Activated naive CD4-positive, alpha-beta T cell treated with anti-CD3 and anti-CD28 coated beads, Interleukin-2, amount 50 U/mL, for 16 hours (primary cell): ENCODE data around the gene SLC25A42.
"Not testable (repeated sequence)": the region's sequence is repeated elsewhere in the genome, so short reads cannot be mapped to it uniquely, and the experiment has no call there.

Experiments
- DNase-seq: peaks from one replicate; pipeline ENCODE4 v3.0.0-alpha.2; 2020

SLC25A42 gene

DNA sequence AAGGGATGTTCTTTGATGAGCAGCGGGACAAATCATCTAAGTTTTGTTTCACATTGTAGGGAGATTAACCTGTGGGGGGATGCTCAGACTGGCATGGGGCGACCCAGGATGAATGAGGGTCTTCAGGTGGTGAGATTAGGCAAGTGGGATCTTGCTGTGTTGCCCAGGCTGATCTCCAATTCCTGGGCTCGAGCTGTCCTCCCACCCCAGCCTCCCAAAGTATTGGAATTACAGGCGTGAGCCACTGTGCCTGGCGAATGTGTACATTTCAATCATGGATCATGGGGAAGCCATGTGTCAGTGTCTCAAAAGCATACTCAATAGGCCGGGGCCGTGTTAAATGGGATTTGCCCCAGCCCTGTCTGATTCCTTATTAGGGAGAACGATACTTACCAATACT is 8.1 kb downstream of the SLC25A42 start:
- DNase-seq = no peak

DNA sequence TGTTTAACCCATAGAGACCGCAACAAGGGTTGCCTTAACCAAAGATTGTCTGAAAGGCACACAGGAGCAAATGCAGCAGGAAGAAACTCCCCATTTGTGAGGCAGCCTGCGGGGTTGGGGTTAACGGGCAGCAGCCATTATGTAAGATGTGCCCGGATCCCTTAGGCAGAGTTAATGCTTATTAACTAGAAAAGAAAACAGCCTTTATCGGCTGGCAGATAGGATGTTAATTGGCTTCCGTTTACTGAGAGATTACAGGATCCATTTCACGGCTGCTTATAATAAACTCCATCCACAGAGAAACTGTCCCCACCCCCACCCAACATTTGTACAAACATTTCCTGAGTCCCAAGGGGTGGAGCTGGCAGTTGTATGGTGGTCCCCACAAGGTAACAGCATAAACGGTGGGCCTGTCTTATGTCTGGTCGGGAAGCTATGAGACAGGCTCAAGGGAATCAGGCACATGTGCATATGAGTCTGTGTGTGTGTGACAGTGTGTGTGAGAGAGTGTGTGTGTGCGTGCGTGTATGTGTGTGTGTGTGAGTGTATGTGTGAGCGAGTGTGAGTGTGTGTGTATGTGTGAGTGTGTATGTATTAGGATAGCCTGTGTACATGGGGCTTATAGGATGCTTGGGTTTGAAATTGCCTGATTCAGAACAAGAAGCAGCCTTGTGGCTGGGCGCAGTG is 10.5 kb downstream of the SLC25A42 start:
- no peak for DNase-seq

DNA sequence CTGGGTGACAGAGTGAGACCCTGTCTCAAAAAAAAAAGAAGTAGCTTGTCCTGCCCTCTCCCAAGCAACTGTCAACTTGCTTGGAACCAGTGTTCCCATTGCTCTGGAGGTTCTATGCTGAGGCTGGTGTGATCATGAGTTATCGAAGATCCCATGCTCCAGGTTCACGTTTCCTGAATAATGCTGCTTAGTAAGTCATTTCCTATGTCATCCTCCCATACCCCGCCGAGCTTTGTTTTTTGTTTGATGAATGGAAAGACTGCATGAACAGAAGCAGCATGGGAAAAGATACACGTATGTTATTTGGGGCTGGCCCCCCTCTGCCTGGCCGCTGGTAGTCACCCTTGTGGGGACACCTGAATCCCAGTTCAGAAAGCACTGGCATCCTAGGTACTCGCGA is 11.3 kb downstream of the SLC25A42 start:
- no peak for DNase-seq

DNA sequence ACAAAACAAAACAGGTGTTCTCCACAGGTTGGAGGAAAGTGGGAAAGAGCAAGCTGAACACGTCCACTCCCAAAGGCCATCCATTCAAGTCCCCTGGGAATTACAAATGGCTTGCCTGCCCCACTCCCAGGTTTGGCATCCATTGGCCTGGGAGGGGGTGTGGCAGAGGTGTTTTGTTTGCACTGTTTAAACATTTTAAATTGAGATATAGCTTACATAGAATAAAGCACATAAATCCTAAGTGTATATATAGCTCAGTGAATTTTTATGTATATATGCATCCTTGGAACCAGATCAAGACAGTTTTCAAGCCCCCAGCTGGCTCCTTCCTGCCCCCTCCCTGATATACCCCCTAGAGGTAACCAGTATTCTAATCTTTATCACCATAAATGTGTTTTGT is 12.7 kb downstream of the SLC25A42 start:
- DNase-seq = no peak

DNA sequence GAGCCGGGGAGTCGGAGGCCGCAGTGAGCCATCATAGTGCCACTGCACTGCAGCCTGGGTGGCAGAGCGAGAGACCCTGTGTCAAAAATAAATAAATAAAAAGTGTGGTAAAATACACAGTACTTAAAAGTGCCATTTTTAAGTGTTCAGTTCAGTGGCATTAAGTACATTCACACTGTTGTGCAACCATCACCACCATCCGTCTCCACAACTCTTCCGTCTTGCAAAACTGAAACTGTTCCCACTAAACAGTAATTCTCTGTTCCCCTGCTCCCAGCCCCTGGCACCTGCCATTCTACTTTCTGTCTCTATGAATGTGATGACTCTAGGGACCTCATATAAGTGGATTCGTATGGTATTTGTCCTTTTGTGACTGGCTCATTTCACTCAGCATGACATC is 13.3 kb downstream of the SLC25A42 start:
- no peak for DNase-seq

DNA sequence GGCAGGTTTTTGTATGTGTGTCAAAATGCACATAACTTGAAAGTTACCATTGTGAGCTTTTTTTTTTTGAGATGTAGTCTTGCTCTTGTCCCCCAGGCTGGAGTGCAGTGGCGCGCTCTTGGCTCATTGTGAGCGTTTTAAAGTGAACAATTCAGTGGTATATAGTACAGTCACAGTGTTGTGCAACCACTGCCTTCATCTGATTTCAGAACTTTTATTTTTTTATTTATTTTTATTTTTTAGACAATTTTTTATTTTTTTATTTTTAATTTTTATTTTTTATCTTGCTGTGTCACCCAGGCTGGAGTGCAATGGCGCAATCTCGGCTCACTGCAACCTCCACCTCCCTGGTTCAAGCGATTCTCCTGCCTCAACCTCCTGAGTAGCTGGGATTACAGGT is 15.0 kb downstream of the SLC25A42 start:
- no peak for DNase-seq

DNA sequence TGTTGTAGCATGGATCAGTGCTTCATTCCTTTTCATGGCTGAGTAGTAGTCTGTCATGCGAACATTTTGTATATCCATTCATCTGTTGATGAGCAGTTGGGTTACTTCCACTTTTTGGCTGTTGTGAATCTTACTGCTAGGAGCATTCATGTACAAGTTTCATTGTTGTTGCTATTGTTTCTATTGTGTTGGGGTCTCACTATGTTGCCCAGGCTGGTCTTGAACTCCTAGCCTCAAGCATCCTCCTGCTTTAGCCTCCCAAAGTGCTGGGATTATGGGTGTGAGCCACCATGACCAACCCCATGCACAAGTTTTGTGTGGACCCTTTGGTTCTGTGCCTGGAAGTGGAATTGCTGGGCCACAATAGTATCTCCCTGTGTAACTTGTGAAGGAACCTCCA is 15.8 kb downstream of the SLC25A42 start:
- DNase-seq = no peak

DNA sequence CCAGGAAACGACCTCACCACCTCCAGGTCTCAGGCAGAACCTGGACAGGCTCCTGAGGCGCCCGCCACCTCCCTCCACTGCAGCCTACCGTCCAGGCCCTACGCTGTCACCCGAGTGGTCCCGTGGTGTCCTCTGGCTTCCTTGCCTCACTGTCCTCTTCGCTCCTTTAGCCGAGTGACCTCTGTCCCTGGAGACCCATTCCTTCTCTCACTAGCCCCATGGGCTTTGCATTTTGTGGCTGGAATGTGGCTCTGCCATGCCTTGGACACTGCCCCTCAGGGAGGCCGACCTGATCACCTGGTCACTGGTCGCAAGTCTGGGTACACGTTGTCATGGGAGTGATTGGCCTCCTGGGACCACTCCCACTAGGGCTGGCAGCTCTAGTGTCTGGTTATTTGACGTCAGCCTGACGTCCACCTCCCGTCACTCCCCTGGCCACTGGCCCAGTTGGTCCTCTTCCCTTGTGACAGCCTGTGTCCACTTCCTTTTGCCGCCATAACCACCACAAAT is 17.9 kb downstream of the SLC25A42 start:
- no peak for DNase-seq

DNA sequence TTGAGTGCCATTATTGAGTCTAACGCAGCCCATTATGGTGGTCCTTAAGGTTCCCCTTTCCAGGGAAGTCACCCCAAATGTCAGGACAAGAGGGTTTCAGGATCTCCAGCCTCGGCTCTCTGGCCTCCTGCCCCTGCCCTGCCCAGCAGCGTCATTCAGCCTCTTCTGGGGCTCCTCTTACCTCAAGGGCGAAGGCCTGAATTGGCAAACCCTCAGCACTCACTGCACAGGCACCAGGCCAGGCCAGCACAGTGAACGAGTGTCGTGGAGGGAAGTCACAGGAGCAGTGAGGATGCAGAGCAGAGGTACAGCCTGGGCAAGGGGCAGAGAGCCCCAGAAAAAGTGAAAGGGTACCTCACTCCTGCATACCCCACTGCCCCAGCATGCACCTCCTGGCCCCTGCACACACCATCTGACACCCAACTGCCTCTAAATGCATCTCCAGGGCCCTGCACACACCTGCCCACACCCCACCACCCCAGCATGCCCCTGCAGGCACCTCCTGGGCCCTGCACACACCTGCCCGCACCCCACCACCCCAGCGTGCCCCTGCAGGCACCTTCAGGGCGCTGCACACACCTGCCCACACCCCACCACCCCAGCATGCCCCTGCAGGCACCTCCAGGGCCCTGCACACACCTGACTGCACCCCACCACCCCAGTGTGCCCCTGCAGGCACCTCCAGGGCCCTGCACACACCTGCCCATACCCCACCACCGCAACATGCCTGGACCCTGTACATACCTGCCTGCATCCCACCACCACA is 19.8 kb downstream of the SLC25A42 start:
- no peak for DNase-seq

DNA sequence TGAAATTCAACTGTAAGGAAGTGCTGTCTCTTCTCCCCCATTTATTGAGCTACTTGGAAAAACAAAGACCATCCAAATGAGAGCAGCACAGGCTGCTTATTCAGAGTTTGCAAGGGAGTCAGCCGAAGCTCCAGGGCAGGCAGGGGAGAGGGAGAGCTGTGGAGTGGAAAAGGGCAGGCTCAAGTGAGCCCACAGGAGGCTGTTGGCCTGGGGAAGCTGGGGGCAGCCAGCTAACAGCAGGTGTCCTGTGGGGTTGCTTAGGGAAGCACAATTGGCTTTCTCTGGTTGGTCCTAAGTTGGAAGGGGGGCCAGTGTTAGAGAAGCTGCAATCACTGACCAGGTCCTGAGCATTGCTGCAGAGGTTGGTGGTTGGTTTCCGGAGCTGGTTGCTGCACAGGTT is 23.9 kb downstream of the SLC25A42 start:
- no peak for DNase-seq

DNA sequence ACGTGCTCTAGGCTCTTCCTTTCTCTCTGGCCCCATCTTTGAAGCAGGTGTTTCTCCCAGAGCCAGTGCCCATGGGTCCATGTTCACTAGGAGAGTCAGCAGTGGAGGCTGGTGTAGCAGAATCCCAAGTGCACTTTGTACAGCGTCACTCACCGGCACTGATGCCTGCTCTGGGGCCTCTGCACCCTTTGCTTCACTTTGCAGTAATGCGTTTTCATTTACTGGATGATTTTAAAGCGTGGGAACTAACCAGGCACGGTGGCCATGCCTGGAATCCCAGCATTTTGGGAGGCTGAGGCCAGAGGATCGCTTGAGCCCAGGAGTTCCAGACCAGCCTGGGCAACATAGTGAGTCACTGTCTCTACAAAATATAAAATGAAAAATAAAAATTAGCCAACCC is 30.7 kb downstream of the SLC25A42 start:
- no peak for DNase-seq

DNA sequence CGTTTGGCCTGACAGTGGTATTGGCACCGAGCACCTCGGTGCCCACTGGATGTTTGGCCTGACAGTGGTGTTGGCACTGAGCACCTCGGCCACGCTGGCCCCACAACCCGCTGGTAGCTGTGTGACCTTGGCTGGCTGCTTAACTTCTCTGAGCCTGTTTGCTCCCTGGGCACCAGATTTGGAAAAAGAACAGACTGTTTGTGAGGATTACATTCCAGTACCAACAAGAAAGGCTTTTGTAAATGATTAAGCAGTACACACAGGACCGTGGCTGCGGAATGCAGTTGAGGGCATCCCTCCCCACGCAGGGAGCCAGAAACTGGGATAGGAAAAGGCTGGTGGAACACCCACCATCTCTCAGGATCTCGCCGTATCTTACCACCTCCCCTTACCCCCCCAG is 31.9 kb downstream of the SLC25A42 start:
- DNase-seq = no peak

DNA sequence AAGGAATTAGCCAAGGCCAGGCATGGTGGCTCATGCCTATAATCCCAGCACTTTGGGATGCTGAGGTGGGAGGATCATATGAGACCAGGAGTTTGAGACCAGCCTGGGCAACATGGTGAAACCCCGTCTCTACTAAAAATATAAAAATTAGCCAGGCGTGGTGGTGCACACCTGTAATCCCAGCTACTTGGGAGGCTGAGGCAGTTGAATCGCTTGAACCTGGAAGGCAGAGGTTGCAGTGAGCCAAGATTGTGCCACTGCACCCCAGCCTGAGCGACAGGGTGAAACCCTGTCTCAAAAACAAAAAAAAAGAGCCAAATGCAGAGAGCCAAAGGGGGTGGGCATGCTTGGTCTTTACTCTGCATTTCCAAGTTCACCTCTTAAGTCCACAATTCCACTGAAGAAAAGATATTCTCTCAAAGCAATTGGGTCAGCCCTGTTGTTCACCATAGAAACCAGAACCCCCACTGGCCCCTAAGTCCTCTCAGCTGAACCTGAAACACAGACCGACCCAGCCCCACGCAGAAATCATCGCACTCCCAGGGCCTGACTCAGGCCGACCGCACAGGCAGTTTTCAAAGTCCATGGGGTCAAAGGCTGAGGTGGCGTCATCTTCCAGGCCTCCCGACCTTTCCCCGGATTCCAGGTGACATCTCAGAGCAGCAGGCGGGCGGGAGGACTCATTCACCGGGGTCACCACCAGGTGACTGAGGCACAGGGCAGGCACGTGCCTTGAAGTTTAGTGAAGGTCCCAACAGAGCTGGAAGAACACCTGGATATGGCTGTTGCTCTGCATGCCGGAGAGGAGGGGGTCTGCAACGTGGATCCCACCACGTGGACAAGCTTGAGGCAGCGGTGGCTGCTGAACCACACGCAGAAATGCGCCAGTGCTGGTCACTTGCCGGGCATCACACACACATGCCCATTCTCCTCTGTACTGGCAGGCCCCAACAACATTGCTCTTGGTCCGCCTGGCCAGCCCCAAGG is 33.1 kb downstream of the SLC25A42 start:
- no peak for DNase-seq

DNA sequence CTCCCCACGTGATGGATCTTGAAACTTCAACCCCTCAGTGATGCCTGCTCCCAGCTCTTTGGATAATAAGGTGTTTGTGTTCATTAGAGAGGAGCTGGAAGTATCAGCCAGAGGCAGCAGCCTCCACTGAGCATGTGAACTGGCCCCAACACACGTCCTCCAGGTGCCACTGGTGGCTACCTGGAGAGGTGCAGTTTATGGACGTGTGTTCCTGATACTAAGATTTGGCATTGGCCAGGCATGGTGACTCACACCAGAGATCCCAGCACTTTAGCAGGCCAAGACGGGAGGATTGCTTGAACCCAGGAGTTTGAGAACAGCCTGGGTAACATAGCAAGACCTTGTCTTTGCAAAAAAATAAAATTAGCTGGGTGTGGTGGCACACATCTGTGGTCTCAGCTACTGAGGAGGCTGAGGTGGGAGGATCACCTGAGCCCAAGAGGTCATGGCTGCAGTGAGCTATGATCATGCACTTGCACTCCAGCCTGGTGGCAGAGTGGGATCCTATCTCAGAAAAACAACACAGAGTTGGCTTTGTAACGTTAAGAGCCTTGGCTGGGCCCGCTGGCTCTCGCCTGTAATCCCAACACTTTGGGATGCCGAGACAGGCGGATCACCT is 34.4 kb downstream of the SLC25A42 start:
- no peak for DNase-seq

DNA sequence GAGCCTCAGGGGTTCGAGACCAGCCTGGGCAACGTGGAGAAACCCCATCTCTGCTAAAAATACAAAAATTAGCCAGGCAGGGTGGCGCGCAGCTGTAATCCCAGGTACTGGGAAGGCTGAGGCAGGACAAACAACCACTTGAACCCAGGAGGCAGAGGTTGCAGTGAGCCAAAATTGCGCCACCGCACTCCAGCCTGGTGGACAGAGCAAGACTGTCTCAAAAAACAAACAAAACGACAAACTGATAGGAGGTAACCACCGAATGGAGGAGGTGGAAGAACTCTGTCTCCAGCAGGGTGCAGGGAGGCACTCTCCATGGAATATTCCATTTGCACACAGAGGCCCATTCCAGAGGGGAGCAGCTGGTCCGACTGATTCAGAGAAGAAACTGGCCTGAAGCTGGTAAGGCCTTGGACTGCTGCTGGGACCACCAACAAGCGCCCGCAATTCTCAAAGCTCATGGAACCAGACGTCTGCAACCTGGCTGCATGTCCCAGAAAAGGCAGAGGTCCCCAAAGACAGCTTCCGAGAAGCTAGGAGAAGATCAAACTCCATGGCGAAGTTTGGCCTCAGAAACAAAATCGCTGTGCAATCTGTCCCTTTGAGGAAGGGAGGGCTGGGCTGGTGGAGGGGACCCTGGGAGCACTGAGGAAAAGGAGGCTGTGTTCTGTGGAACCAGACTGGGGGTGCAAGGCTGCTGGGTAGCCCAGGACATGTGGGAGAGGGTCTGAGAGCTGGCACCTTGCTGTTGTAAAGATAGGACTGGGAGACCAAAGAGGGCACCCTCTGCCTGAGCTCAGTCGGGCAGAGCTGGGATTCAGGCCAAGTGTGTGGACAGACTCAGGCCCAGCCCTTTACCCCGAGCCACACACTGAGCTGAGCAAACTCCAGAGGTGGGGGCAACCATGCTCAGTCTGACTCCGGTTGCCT is 35.2 kb downstream of the SLC25A42 start:
- DNase-seq = no peak

DNA sequence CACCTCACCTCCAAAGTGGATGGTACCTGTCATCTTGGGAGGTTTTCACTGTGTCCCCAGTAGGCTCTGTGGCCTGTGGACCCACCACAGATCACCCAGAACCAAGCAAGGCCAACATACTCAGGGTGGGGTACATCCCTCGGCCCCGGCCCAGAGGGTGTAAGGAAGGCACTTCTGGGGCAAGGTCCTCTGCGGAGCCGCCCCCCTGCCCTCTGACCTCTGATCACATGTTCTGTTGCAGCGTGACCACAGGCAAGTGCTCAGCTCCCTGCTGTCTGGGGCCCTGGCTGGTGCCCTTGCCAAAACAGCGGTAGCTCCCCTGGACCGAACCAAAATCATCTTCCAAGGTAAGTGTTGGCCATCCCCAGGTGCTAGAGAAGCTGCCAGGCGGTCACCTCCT is 37.7 kb downstream of the SLC25A42 start:
- no peak for DNase-seq

DNA sequence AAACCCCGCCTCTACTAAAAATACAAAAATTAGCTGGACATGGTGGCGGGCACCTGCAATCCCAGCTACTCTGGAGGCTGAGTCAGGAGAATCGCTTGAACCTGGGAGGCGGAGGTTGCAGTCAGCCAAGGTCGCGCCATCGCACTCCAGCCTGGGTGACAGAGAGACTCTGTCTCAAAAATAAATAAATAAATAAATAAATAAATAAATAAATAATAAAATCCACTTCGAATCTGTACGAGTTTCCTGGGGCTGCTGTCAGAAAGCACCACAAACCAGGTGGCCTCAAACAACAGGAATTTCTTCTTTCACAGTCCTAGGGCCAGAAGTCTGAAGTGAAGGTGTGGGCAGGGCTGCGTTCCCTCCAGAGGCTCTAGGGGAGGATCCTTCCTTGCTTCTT is 38.8 kb downstream of the SLC25A42 start:
- not testable (repeated sequence) for DNase-seq

DNA sequence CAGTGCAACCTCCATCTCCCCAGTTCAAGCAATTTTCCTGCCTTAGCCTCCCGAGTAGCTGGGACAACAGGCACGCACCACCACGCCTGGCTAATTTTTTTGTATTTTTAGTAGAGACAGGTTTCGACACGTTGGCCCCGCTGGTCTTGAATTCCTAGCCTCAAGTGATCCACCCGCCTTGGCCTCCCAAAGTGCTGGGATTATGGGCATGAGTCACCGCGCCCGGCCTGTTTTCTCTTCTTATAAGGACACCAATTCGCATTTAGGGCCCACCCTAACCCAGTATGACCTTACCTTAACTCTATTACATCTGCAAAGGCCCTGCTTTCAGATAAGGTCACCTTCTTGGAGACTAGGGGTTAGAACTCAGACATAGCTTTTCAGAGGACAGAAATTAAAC is 39.4 kb downstream of the SLC25A42 start:
- no peak for DNase-seq

DNA sequence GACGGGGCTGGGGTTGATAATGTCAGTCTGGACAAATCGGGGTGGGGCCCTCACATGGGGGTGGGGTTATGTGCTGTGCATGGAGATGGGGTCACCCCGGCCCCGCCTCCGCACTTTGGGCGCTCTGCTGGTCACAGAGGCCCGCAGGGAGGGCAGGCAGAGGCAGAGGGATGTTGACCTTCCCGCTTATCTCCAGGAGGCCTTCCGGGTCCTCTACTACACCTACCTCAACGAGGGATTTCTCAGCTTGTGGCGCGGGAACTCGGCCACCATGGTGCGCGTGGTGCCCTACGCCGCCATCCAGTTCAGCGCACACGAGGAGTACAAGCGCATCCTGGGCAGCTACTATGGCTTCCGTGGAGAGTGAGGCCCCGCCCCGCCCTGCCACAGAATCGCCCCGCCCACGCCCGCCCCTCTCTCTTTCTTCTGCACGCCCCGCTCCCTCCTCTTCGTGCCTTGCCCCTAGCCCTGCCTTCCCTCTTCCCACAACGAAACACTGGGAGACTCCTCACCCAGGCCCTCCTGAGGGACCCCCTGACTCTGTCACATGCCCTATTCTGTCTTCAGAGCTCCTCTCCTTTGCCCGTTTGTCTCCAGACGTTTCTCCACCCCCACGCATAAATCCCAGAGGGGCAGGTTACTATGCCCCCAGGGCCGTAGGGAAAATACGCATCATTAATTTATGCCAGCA is 41.7 kb downstream of the SLC25A42 start:
- DNase-seq = no peak

DNA sequence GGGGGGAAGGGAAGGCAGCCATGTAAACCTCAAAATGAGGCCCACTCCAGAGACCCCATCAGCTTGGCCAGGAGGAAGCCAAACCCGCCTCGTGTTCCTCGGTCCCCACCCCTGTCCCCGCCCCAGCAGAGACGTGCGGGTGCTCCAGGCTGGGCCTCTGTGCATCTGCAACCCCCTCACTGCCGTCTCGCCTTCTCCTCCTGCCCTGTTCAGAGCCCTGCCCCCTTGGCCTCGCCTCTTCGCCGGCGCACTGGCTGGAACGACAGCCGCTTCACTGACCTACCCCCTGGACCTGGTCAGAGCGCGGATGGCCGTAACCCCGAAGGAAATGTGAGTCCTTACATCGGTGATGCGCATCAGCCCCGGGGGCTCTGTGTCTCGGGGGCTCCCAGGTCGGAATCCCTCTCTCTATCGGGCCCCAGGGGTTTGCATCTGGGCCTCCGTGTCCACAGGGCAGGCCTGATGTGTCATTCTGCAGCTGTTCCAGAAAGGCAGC is 42.3 kb downstream of the SLC25A42 start:
- no peak for DNase-seq

DNA sequence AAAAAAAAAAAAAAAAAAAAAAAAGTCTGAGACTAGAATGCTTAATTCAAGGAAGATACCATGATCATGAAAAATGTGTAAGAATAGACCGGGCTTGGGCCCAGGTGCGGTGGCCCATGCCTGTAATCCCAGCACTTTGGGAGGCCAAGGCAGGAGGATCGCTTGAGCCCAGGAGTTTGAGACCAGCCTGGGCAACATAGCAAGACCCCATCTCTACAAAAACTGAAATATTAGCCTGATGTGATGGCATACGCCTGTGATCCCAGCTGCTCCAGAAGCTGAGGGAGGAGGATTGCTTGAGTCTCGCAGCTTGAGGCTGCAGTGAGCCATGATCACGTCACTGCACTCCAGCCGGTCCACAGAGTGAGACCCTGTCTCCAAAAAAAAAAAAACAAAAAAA is 43.1 kb downstream of the SLC25A42 start:
- DNase-seq = not testable (repeated sequence)
